HepG2 (cell line): ENCODE results near the gene RUNX3. TPM values are rescaled to one million over a fixed set of nuclear protein-coding genes. Genes with fewer than 3 reads are reported as not detected.

ENCODE experiments used
- DBP ChIP-seq: sonication (generic); formaldehyde crosslinking; IDR thresholded peaks from 2 replicates; pipeline ENCODE4 v1.4.0; 2020; ENCODE audit warnings: missing genetic modification reagents; ENCODE audit errors: not compliant biosample characterization
- FOXA1 ChIP-seq, 2 experiments: fragments of 450-650 bp in 1 of 2; sonication (generic) in 1 of 2; formaldehyde crosslinking in 1 of 2; IDR thresholded peaks; 2 replicates each; pipeline versions ENCODE4 v1.4.0 to v1.6.1; 2016 to 2020; ENCODE audit warnings: missing genetic modification reagents in 1 of 2
- FOXO4 ChIP-seq: sonication (generic); formaldehyde crosslinking; conservative IDR thresholded peaks from 2 replicates; pipeline ENCODE4 v1.8.1; 2023; ENCODE audit warnings: missing genetic modification reagents
- GATA4 ChIP-seq: sonication (generic); IDR thresholded peaks from 2 replicates; pipeline ENCODE4 v1.6.1; 2016; ENCODE audit warnings: antibody characterized with exemption, low read depth, borderline replicate concordance
- IRX3 ChIP-seq: sonication (generic); formaldehyde crosslinking; IDR thresholded peaks from 2 replicates; pipeline ENCODE4 v1.8.1; 2023; ENCODE audit warnings: mild to moderate bottlenecking, low read depth, missing genetic modification reagents, borderline replicate concordance
- JUN ChIP-seq: sonication (generic); formaldehyde crosslinking; IDR thresholded peaks from 2 replicates; pipeline ENCODE4 v1.4.0; 2020; ENCODE audit warnings: mild to moderate bottlenecking, missing genetic modification reagents
- MBD4 ChIP-seq: IDR thresholded peaks from 2 replicates; pipeline ENCODE4 v1.6.1; 2012; ENCODE audit warnings: low read length, inconsistent platforms, borderline replicate concordance
- NONO ChIP-seq, 2 experiments: fragments of 450-650 bp in 1 of 2; sonication (generic) in 1 of 2; formaldehyde crosslinking in 1 of 2; IDR thresholded peaks in 1 of 2; conservative IDR thresholded peaks in 1 of 2; 2 replicates each; pipeline versions ENCODE4 v1.6.1 to v1.8.0; 2017 to 2022; ENCODE audit warnings: mild to moderate bottlenecking in 1 of 2, missing genetic modification reagents in 1 of 2, moderate library complexity in 1 of 2
- NR3C1 ChIP-seq: sonication (generic); formaldehyde crosslinking; IDR thresholded peaks from 2 replicates; pipeline ENCODE4 v1.4.0; 2020; ENCODE audit warnings: missing genetic modification reagents
- SNRNP70 ChIP-seq: fragments of 200-400 bp; formaldehyde crosslinking; IDR thresholded peaks from 2 replicates; pipeline ENCODE4 v1.6.1; 2017; ENCODE audit warnings: mild to moderate bottlenecking, low read depth, low read length, moderate library complexity
- TP53 ChIP-seq: sonication (generic); formaldehyde crosslinking; conservative IDR thresholded peaks from 2 replicates; pipeline ENCODE4 v1.4.0; 2020; ENCODE audit warnings: missing genetic modification reagents
- TRIM24 ChIP-seq: sonication (generic); formaldehyde crosslinking; IDR thresholded peaks from 2 replicates; pipeline ENCODE4 v1.8.0; 2022; ENCODE audit warnings: mild to moderate bottlenecking, missing genetic modification reagents
- TSC22D2 ChIP-seq: sonication (generic); formaldehyde crosslinking; IDR thresholded peaks from 2 replicates; pipeline ENCODE4 v1.5.1; 2020; ENCODE audit warnings: missing genetic modification reagents, mild to moderate bottlenecking, borderline replicate concordance
- ZNF251 ChIP-seq: sonication (generic); formaldehyde crosslinking; IDR thresholded peaks from 2 replicates; pipeline ENCODE4 v1.9.0; 2021; ENCODE audit warnings: mild to moderate bottlenecking, missing genetic modification reagents
- ZNF296 ChIP-seq: sonication (generic); formaldehyde crosslinking; conservative IDR thresholded peaks from 2 replicates; pipeline ENCODE4 v1.5.0; 2020; ENCODE audit warnings: mild to moderate bottlenecking, missing genetic modification reagents
- ZNF30 ChIP-seq: sonication (generic); formaldehyde crosslinking; IDR thresholded peaks from 2 replicates; pipeline ENCODE4 v1.5.0; 2020; ENCODE audit warnings: mild to moderate bottlenecking, missing genetic modification reagents
- ZNF383 ChIP-seq: sonication (generic); formaldehyde crosslinking; IDR thresholded peaks from 2 replicates; pipeline ENCODE4 v1.4.0; 2020; ENCODE audit warnings: missing genetic modification reagents, mild to moderate bottlenecking, borderline replicate concordance
- ZNF441 ChIP-seq: sonication (generic); formaldehyde crosslinking; IDR thresholded peaks from 2 replicates; pipeline ENCODE4 v1.7.0; 2021; ENCODE audit warnings: missing genetic modification reagents, borderline replicate concordance
- ZNF484 ChIP-seq: sonication (generic); formaldehyde crosslinking; IDR thresholded peaks from 2 replicates; pipeline ENCODE4 v1.5.1; 2020; ENCODE audit warnings: mild to moderate bottlenecking, low read depth, missing genetic modification reagents, borderline replicate concordance
- ZNF740 ChIP-seq: sonication (generic); formaldehyde crosslinking; IDR thresholded peaks from 2 replicates; pipeline ENCODE4 v1.4.0; 2020; ENCODE audit warnings: missing genetic modification reagents
- ZNF749 ChIP-seq: sonication (generic); formaldehyde crosslinking; IDR thresholded peaks from 2 replicates; pipeline ENCODE4 v1.8.0; 2022; ENCODE audit warnings: mild to moderate bottlenecking, missing genetic modification reagents, moderate library complexity, borderline replicate concordance
- ZNF83 ChIP-seq: sonication (generic); formaldehyde crosslinking; IDR thresholded peaks from 2 replicates; pipeline ENCODE4 v1.4.0; 2020; ENCODE audit warnings: missing genetic modification reagents, mild to moderate bottlenecking, borderline replicate concordance
- polyA plus RNA-seq, 8 experiments: library from polyadenylated mRNA; depleted of rRNA in 3 of 8; stranded (reverse) in 7 of 8; unstranded in 1 of 8; fragments of >200 nt; fragmentation: Illumina TruSeq in 4 of 8; extraction: Trizol in 4 of 8; gene quantifications; 2 replicates each; pipeline versions ENCODE4 v1.2.1 to v1.2.3, GENCODE V29; 2011 to 2016; ENCODE audit warnings: low read depth in 4 of 8, missing spikeins in 1 of 8, mixed read lengths in 1 of 8; ENCODE audit not compliant: insufficient read depth in 1 of 8
- total RNA-seq, 5 experiments: library from RNA; depleted of rRNA; stranded (reverse); fragments of >200 nt; fragmentation: Illumina TruSeq; extraction: Trizol; gene quantifications; 2 replicates each; pipeline ENCODE4 v1.2.3, GENCODE V29; 2016; ENCODE audit warnings: low read depth in 1 of 5
- TF ChIP-seq, protein P1 (sequence below): sonication (generic); formaldehyde crosslinking; IDR thresholded peaks from 2 replicates; pipeline ENCODE4 v1.4.0; 2020; ENCODE audit warnings: missing genetic modification reagents
- TF ChIP-seq, protein P2 (sequence below): sonication (generic); formaldehyde crosslinking; IDR thresholded peaks from 2 replicates; pipeline ENCODE4 v1.5.0; 2020; ENCODE audit warnings: missing genetic modification reagents

RUNX3 gene
- total and polyA plus RNA-seq, 2 of the 13 experiments (the other 11 are each of a cell fraction or from before 2014, with no cell fraction given) = 0.04 to 0.22 TPM

- TF ChIP-seq IRX3 (CRISPR knock-in tag) (no peak), ZNF296 (no peak), ZNF383 (no peak), TRIM24 (CRISPR knock-in tag) (no peak), MBD4 (no peak), ZNF83 (no peak), SNRNP70 (no peak), TP53 (no peak), GATA4 (no peak), ZNF749 (CRISPR knock-in tag) (no peak), ZNF251 (CRISPR knock-in tag) (no peak), ZNF441 (no peak), DBP (CRISPR knock-in tag) (no peak), ZNF30 (CRISPR knock-in tag) (no peak), TSC22D2 (CRISPR knock-in tag) (no peak; the same call in 1 of the 2 replicates), NR3C1 (no peak), NONO (IDR thresholded peaks at IDR 0.05) (no peak), NONO (CRISPR knock-in tag; conservative IDR thresholded peaks at IDR 0.05) (no peak), ZNF484 (CRISPR knock-in tag) (no peak), FOXO4 (no peak), ZNF740 (CRISPR knock-in tag) (no peak), JUN (CRISPR knock-in tag) (no peak), FOXA1 (IDR thresholded peaks at IDR 0.05) (no peak), FOXA1 (CRISPR knock-in tag; IDR thresholded peaks at IDR 0.05) (no peak)
- TF ChIP-seq, protein P1, sequence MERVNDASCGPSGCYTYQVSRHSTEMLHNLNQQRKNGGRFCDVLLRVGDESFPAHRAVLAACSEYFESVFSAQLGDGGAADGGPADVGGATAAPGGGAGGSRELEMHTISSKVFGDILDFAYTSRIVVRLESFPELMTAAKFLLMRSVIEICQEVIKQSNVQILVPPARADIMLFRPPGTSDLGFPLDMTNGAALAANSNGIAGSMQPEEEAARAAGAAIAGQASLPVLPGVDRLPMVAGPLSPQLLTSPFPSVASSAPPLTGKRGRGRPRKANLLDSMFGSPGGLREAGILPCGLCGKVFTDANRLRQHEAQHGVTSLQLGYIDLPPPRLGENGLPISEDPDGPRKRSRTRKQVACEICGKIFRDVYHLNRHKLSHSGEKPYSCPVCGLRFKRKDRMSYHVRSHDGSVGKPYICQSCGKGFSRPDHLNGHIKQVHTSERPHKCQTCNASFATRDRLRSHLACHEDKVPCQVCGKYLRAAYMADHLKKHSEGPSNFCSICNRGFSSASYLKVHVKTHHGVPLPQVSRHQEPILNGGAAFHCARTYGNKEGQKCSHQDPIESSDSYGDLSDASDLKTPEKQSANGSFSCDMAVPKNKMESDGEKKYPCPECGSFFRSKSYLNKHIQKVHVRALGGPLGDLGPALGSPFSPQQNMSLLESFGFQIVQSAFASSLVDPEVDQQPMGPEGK = peak; percentile 65
- TF ChIP-seq, protein P2, sequence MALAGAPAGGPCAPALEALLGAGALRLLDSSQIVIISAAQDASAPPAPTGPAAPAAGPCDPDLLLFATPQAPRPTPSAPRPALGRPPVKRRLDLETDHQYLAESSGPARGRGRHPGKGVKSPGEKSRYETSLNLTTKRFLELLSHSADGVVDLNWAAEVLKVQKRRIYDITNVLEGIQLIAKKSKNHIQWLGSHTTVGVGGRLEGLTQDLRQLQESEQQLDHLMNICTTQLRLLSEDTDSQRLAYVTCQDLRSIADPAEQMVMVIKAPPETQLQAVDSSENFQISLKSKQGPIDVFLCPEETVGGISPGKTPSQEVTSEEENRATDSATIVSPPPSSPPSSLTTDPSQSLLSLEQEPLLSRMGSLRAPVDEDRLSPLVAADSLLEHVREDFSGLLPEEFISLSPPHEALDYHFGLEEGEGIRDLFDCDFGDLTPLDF (CRISPR knock-in tag) = no peak
Measured at GRCh38 chr1:24914226-24915069, 15.6 kb downstream of the RUNX3 start (continued).
